GM19035 (cell line): ENCODE results near the gene VASP.

Experiments
- ATAC-seq: cut with Tn5 transposase; IDR thresholded peaks from one replicate; pipeline ENCODE4 v1.9.1; 2021; ENCODE audit not compliant: unreplicated experiment

The VASP gene

GRCh38 chr19:45547965-45548609 is 40.8 kb downstream of the VASP start:
- no peak for ATAC-seq

GRCh38 chr19:45553464-45553863 is 46.2 kb downstream of the VASP start:
- ATAC-seq: no peak

GRCh38 chr19:45554481-45554880 is 47.2 kb downstream of the VASP start:
- ATAC-seq: no peak

- no peak for ATAC-seq
Measured at GRCh38 chr19:45556835-45557234, 49.6 kb downstream of the VASP start.

- ATAC-seq: peak; percentile 66
Measured at GRCh38 chr19:45558399-45558878, 51.2 kb downstream of the VASP start.

- no peak for ATAC-seq
Measured at GRCh38 chr19:45560038-45560437, 52.8 kb downstream of the VASP start.

GRCh38 chr19:45560686-45561085 is 53.4 kb downstream of the VASP start:
- no peak for ATAC-seq

GRCh38 chr19:45564131-45564780 is 57.0 kb downstream of the VASP start:
- ATAC-seq: no peak

GRCh38 chr19:45567609-45568008 is 60.3 kb downstream of the VASP start:
- no peak for ATAC-seq

- no peak for ATAC-seq
Measured at GRCh38 chr19:45568732-45569131, 61.5 kb downstream of the VASP start.

- no peak for ATAC-seq
Measured at GRCh38 chr19:45569619-45570421, 62.5 kb downstream of the VASP start.

GRCh38 chr19:45571457-45572220 is 64.4 kb downstream of the VASP start:
- no peak for ATAC-seq

- ATAC-seq: no peak
Measured at GRCh38 chr19:45574526-45574925, 67.2 kb downstream of the VASP start.

GRCh38 chr19:45575216-45575615 is 67.9 kb downstream of the VASP start:
- ATAC-seq: no peak
